Measurements from ENCODE around the gene AURKA.

- no peak for TF ChIP-seq POLR2A (IDR thresholded peaks at IDR 0.05)
- TF ChIP-seq, protein P1, sequence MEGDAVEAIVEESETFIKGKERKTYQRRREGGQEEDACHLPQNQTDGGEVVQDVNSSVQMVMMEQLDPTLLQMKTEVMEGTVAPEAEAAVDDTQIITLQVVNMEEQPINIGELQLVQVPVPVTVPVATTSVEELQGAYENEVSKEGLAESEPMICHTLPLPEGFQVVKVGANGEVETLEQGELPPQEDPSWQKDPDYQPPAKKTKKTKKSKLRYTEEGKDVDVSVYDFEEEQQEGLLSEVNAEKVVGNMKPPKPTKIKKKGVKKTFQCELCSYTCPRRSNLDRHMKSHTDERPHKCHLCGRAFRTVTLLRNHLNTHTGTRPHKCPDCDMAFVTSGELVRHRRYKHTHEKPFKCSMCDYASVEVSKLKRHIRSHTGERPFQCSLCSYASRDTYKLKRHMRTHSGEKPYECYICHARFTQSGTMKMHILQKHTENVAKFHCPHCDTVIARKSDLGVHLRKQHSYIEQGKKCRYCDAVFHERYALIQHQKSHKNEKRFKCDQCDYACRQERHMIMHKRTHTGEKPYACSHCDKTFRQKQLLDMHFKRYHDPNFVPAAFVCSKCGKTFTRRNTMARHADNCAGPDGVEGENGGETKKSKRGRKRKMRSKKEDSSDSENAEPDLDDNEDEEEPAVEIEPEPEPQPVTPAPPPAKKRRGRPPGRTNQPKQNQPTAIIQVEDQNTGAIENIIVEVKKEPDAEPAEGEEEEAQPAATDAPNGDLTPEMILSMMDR (IDR thresholded peaks at IDR 0.05) = no peak
Measured at GRCh38 chr20:56322681-56323080, 69.3 kb downstream of the AURKA start.
